HG03025 (cell line): ENCODE data around the gene TBC1D25.
"Not testable (repeated sequence)": the region's sequence is repeated elsewhere in the genome, so short reads cannot be mapped to it uniquely, and the experiment has no call there.

Experiments
- ATAC-seq: cut with Tn5 transposase; IDR thresholded peaks from one replicate; pipeline ENCODE4 v1.9.1; 2021; ENCODE audit warnings: mild to moderate bottlenecking, moderate library complexity; ENCODE audit not compliant: unreplicated experiment, low FRiP score

Gene TBC1D25

DNA sequence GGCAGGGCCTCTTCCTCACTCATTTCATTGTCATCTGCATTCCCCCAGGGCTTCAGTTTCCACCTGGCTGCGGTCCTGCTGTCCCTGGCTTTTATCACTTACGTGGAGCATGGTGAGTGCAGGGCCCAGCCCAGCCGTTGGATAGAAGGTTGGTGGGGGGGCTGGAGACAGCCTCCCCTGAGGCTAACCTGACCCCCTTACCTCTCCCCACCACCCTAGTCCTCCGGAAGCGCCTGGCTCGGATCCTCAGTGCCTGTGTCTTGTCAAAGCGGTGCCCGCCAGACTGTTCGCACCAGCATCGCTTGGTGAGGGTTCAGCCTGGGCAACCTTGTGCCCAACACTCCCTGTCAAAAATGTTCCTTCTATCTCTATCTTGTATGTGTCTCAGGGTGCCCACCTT, 23.7 kb upstream of the TBC1D25 start:
- no peak for ATAC-seq

DNA sequence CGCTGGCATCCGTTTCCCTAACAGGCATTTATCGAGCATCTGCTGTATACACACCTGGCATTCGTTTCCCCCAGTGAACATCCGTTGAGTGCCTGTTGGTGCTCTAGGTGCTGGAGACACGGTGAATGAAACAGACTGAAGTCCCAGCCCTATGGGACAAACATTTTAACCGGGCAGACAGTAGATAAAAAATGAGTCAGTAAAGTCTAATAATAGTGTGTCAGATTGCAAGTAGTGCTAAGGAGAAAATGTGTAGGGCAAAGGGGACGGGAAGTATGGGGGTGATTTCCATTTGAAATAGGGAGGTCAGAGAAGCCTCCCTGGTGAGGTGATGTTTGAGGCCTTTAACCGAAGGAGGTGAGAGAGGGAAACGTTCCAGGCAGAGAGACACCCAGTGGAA, 23.2 kb upstream of the TBC1D25 start:
- no peak for ATAC-seq

DNA sequence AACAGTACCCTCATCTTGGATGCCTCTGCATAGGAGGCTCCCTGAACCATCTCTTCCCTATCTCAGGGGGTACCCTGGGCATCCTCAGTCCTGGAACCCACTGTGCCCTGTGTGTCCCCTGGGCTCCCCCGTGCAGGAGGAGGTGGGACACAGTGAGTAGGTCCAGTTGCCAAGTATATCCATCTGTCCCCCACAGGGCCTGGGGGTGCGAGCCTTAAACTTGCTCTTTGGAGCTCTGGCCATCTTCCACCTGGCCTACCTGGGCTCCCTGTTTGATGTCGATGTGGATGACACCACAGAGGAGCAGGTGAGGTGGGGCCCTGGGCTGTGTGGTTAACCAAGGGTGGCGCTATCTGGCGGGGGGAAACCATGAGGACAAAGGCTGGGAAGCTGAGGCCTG, 22.5 kb upstream of the TBC1D25 start:
- ATAC-seq: no peak

GRCh38 chrX:48519481-48519880, 20.0 kb upstream of the TBC1D25 start:
- not testable (repeated sequence) for ATAC-seq

DNA sequence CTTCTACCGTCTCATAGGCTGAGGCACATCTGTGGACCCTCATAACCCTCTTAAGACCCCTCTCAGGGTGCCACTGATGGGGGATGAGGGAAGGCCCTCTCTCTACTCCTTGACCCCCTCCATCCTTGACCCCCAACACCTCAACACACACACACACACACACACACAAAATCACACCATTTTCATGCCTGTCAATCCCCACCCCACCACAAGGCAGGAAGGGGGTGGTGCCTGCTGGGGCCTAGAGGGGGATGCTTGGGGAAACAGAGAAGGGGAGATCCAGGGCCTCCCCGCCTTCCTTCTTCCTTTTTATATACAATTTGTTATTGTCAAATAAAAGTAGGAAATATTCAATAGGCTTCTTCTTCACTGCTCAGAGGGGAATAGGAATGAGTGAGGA, 19.1 kb upstream of the TBC1D25 start:
- ATAC-seq: no peak

DNA sequence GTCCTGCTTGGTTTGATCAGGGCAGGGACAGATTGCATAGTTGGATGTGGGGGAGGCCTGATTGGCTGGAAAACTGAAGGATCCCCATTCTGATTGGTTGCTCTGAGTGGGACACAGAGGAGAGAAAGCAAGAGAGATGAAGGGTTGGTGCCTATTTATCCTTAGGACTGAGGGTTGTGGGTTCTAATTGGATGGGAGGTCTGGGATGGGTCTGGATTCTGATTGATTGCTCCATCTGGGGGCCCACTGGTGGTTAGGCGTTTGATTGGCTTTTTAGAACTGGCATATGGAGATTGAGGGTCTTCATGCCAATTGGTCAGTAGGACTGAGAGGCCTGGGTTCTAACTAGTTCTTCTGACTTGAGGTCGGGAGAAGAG, 18.6 kb upstream of the TBC1D25 start:
- no peak for ATAC-seq

GRCh38 chrX:48521353-48522243, 17.9 kb upstream of the TBC1D25 start, which contains the start of gene EBP:
Gene EBP, plus strand, starts transcription at chrX:48521808. Its CDS starts 1,964 bp downstream, at chrX:48523772.
- ATAC-seq: peak; percentile 89

DNA sequence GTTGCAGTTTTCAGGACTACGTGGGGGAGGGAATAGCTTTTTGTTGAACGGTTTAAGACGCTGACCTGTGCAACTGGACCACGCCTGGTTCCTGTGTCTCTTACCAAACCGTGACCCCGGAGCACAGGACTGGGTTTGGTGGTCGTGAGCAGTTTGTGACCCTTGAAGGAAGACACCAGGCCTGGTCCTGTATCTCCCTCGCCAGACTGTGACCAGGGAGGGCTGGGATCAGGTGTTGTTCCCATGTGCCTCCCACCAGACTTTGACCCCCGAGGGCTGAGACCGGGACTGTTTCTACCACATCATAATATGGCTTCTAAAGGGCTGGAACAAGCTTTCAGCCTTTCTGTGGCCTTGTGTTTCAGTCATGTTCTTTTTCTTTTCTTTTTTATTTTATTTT, 17.2 kb upstream of the TBC1D25 start:
- no peak for ATAC-seq

DNA sequence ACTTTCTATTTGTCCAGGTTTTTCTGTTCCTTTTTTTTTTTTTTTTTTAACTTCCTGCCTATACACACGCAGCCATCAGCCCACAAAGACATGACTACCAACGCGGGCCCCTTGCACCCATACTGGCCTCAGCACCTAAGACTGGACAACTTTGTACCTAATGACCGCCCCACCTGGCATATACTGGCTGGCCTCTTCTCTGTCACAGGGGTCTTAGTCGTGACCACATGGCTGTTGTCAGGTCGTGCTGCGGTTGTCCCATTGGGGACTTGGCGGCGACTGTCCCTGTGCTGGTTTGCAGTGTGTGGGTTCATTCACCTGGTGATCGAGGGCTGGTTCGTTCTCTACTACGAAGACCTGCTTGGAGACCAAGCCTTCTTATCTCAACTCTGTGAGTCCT, 15.8 kb upstream of the TBC1D25 start:
- no peak for ATAC-seq

- not testable (repeated sequence) for ATAC-seq
Observed at GRCh38 chrX:48525853-48526252, 13.7 kb upstream of the TBC1D25 start.

DNA sequence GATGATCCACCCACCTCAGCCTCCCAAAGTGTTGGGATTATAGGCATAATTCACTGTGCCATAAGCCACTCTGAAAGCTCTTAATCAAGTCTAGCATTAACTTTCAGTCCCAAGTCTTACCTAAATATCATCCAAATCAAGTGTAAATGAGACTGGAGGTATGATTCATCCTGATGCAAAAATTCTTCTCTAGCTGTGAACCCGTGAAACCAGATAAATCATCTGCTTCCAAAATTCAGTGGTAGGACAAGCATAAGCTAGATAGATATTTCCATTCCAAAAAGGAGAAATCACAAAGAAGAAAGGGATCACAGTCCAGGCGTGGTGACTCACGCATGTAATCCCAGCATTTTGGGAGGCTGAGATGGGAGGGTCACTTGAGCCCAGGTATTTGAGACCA, 8.8 kb upstream of the TBC1D25 start:
- ATAC-seq: no peak

GRCh38 chrX:48531358-48531959, 8.1 kb upstream of the TBC1D25 start:
- no peak for ATAC-seq

DNA sequence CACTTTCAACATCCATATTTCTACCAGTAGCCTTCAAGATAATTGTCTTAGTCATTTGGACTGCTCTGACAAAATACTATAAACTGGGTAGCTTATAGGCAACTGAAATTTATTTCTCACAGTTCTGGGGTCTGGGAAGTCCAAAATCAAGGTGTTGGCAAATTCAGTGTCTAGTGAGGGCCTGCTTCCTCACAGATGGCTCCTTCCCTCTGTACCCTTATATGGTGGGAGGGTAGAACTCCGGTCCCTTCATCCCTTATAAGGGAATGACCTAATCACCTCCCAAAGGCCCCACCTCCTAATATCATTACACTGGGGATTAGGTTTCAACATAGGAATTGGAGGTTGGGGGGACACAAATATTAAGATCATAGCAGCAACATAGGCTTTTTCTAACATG, 7.4 kb upstream of the TBC1D25 start:
- no peak for ATAC-seq

- no peak for ATAC-seq
Observed at GRCh38 chrX:48533165-48533564, 6.3 kb upstream of the TBC1D25 start.

DNA sequence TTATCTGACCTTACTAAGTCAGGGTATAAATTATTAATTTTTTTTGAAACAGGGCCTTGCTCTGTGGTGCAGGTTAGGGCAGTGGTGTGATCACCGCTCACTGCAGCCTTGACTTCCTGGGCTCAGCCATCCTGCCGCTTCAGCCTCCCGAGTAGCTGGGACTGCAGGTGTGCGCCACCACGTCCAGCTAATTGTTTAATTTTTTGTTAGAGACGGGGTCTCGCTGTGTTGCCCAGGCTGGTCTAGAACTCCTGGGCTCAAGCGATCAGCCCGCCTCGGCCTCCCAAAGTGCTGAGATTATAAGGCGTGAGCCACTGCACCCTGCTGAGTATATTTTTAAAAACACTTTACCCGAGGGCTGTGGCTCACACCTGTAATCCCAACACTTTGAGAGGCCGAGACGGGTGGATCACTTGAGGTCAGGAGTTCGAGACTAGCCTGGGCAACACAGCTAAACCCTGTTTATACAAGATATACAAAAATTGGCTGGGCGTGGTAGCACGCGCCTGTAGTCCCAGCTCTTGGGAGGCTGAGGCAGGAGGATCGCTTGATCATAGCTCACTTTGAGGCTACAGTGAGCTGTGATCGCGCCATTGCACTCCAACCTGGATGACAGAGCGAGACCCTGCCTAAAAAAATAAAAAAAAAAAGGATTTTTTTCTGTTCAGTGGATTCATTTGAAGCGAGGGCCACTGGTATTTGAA, 721 bp upstream of the TBC1D25 start:
- ATAC-seq: no peak

- peak; percentile 29 for ATAC-seq
Observed at GRCh38 chrX:48540028-48540375, 488 bp downstream of the TBC1D25 start.

GRCh38 chrX:48540480-48540879, 966 bp downstream of the TBC1D25 start:
- ATAC-seq: no peak

GRCh38 chrX:48541140-48541814, 1.8 kb downstream of the TBC1D25 start:
- ATAC-seq: no peak

- ATAC-seq: no peak
Observed at GRCh38 chrX:48548871-48549270, 9.4 kb downstream of the TBC1D25 start.

GRCh38 chrX:48555731-48556325, 16.3 kb downstream of the TBC1D25 start:
- ATAC-seq: not testable (repeated sequence)

DNA sequence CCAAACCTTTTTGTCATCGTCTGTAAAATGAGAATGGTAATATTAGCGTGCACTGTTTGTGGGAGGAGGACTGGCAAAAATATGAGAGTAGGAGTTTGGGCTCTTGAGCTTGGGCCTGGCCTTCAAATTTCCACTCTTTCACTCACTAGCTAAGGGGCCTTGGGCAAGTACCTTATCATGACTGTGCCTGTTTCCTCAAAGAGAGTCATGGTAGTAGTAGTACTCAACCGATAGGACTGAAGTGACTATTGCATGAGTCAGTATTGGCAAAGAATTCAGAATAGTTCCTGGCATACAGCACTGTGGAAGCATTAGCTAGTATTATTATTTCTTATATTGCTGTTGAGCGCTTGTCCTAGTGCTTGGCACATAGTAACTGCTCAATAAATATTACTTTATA, 18.8 kb downstream of the TBC1D25 start:
- no peak for ATAC-seq
